HG03108 (cell line): ENCODE measurements around the gene GOLPH3.

ENCODE experiments used
- ATAC-seq: cut with Tn5 transposase; IDR thresholded peaks from one replicate; pipeline ENCODE4 v1.9.1; 2021; ENCODE audit warnings: moderate library complexity; ENCODE audit not compliant: unreplicated experiment

Gene GOLPH3

GRCh38 chr5:32076699-32077695 is 97.1 kb downstream of the GOLPH3 start:
- no peak for ATAC-seq
